Measurements from ENCODE around the gene FCGR3A. TPM values are rescaled to one million over a fixed set of nuclear protein-coding genes. Genes with fewer than 3 reads are reported as not detected.
"Not testable (repeated sequence)": the region's sequence is repeated elsewhere in the genome, so short reads cannot be mapped to it uniquely, and the experiment has no call there.

Gene FCGR3A
- total and polyA plus RNA-seq, 2 of the 4 experiments (the other 2 are of a cell fraction) = not detected

DNA sequence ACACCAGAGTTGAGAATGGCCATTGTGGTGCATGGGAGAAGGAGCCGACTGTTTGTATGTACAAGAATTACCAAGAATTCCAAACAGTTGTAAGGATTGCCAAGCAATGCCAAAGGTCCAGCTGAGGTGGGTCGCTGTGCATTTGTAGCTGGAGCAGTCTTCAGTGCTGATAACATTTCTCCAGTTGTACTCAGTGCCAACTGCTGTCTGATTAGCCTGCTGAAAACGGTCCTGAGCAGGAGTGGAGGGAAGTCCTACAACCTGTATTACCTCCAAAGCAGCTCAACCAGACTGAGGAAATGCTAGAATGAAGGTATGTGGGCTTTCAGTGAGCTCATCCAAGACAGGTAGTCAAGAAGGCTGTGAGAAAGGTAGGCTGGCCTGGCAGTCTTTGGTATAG is 6.5 kb upstream of the FCGR3A start:
- intact Hi-C loops (cut with micrococcal nuclease); dilution Hi-C loops (cut with HindIII; ENCODE audit: low sequenced_read_pairs, unreplicated experiment); H2BK5ac ChIP-seq (ENCODE audit: low read depth, low read length, poor library complexity, severe bottlenecking); H3K79me1 ChIP-seq (ENCODE audit: low read depth in 1 of 2, low read length in 2 of 2); H3K4me3 ChIP-seq (ENCODE audit: insufficient read depth, low read depth, low read length); H3K23ac ChIP-seq (ENCODE audit: low read depth, low read length); H4K91ac ChIP-seq (ENCODE audit: insufficient read depth, low read depth, low read length); H2BK20ac ChIP-seq (ENCODE audit: low read depth, low read length); ATAC-seq (ENCODE audit: low read depth); H2AK9ac ChIP-seq (replicated peaks; ENCODE audit: low read depth, low read length, poor library complexity); H4K8ac ChIP-seq (ENCODE audit: low read depth in 2 of 2, low read length in 2 of 2); H2BK15ac ChIP-seq (ENCODE audit: low read depth, low read length); H3K56ac ChIP-seq (ENCODE audit: extremely low read depth, insufficient read depth, low read length); H3K27ac ChIP-seq (ENCODE audit: insufficient read depth, low read length); H3K36me3 ChIP-seq (ENCODE audit: control insufficient read depth, insufficient read depth, low read length); DNase-seq; H3K4me1 ChIP-seq (ENCODE audit: control insufficient read depth, insufficient read depth, low read length); H2AFZ ChIP-seq (replicated peaks; ENCODE audit: low read length, poor library complexity); H2AK5ac ChIP-seq (ENCODE audit: low read depth, low read length); in situ Hi-C loops (cut with MboI; ENCODE audit: low sequenced_read_pairs); H3K27me3 ChIP-seq (ENCODE audit: control insufficient read depth, insufficient read depth, low read length); H4K5ac ChIP-seq (ENCODE audit: low read depth, low read length); H3K4ac ChIP-seq (ENCODE audit: low read depth, low read length); CTCF ChIA-PET; H2BK120ac ChIP-seq (ENCODE audit: low read depth, low read length); H3K18ac ChIP-seq (ENCODE audit: low read depth, low read length); H3K9ac ChIP-seq (ENCODE audit: low read depth, low read length); H3K9me1 ChIP-seq (ENCODE audit: insufficient read depth, low read length); H3K4me2 ChIP-seq (ENCODE audit: low read depth, low read length); H3K14ac ChIP-seq (replicated peaks; ENCODE audit: low read depth, low read length); H4K20me1 ChIP-seq (ENCODE audit: insufficient read depth, low read length); H3K9me3 ChIP-seq (ENCODE audit: control insufficient read depth, insufficient read depth, low read length); POLR2A ChIA-PET (ENCODE audit: unreplicated experiment); BruUV-seq (replicated peaks): not testable (repeated sequence)
- no CpG with 5 or more reads among the region's 3 CpGs for WGBS, 2 experiments (ENCODE audit: extremely low coverage in 2 of 2, insufficient read length in 1 of 2)

- in situ Hi-C loops (cut with MboI; ENCODE audit: low sequenced_read_pairs); ATAC-seq (ENCODE audit: low read depth); H3K23ac ChIP-seq (ENCODE audit: low read depth, low read length); H4K91ac ChIP-seq (ENCODE audit: insufficient read depth, low read depth, low read length); H3K14ac ChIP-seq (replicated peaks; ENCODE audit: low read depth, low read length); H2AK9ac ChIP-seq (replicated peaks; ENCODE audit: low read depth, low read length, poor library complexity); H3K79me1 ChIP-seq (ENCODE audit: low read depth in 1 of 2, low read length in 2 of 2); H2BK120ac ChIP-seq (ENCODE audit: low read depth, low read length); H4K20me1 ChIP-seq (ENCODE audit: insufficient read depth, low read length); H4K8ac ChIP-seq (ENCODE audit: low read depth in 2 of 2, low read length in 2 of 2); intact Hi-C loops (cut with micrococcal nuclease); H3K9me3 ChIP-seq (ENCODE audit: control insufficient read depth, insufficient read depth, low read length); H3K4me1 ChIP-seq (ENCODE audit: control insufficient read depth, insufficient read depth, low read length); H3K4ac ChIP-seq (ENCODE audit: low read depth, low read length); H2AK5ac ChIP-seq (ENCODE audit: low read depth, low read length); H3K27me3 ChIP-seq (ENCODE audit: control insufficient read depth, insufficient read depth, low read length); dilution Hi-C loops (cut with HindIII; ENCODE audit: low sequenced_read_pairs, unreplicated experiment); DNase-seq; H4K5ac ChIP-seq (ENCODE audit: low read depth, low read length); H2BK15ac ChIP-seq (ENCODE audit: low read depth, low read length); CTCF ChIA-PET; H3K4me3 ChIP-seq (ENCODE audit: insufficient read depth, low read depth, low read length); H3K27ac ChIP-seq (ENCODE audit: insufficient read depth, low read length); H2BK20ac ChIP-seq (ENCODE audit: low read depth, low read length); BruUV-seq (replicated peaks); H3K18ac ChIP-seq (ENCODE audit: low read depth, low read length); H2BK5ac ChIP-seq (ENCODE audit: low read depth, low read length, poor library complexity, severe bottlenecking); H3K9ac ChIP-seq (ENCODE audit: low read depth, low read length); H3K9me1 ChIP-seq (ENCODE audit: insufficient read depth, low read length); H2AFZ ChIP-seq (replicated peaks; ENCODE audit: low read length, poor library complexity); H3K56ac ChIP-seq (ENCODE audit: extremely low read depth, insufficient read depth, low read length); H3K4me2 ChIP-seq (ENCODE audit: low read depth, low read length); H3K36me3 ChIP-seq (ENCODE audit: control insufficient read depth, insufficient read depth, low read length); POLR2A ChIA-PET (ENCODE audit: unreplicated experiment): not testable (repeated sequence)
- WGBS, 2 experiments (ENCODE audit: extremely low coverage in 2 of 2, insufficient read length in 1 of 2) = no CpG with 5 or more reads among the region's 1 CpG
Measured at GRCh38 chr1:161554815-161555417, 5.3 kb upstream of the FCGR3A start.

Measured in IMR-90 (cell line).